ENCODE measurements around the gene OCSTAMP. TPM values are rescaled to one million over a fixed set of nuclear protein-coding genes. Genes with fewer than 3 reads are reported as not detected.

OCSTAMP gene
- total RNA-seq, 1 experiment from 2014 or later: not detected

GRCh38 chr20:46584508-46584907 lies 34.1 kb upstream of the OCSTAMP start:
- intact Hi-C loops (cut with micrococcal nuclease; ENCODE audit: unreplicated experiment): no loop called here
- Mint-ChIP-seq H3K27me3 (ENCODE audit: insufficient read depth, unreplicated experiment) (peaks cover 11% of the 10 kb centered on the region), H3K9me3 (ENCODE audit: unreplicated experiment) (no peaks in the 10 kb centered on the region), H3K4me3 (ENCODE audit: unreplicated experiment) (no peak overlapping the region), H3K36me3 (ENCODE audit: insufficient read depth, unreplicated experiment) (no peaks in the 10 kb centered on the region), H3K27ac (ENCODE audit: unreplicated experiment) (no peak overlapping the region), H3K4me1 (ENCODE audit: low read depth, unreplicated experiment) (no peaks in the 10 kb centered on the region)
- Histone ChIP-seq H3K9me3 (no peaks in the 10 kb centered on the region), H3K27me3 (replicated peaks; ENCODE audit: control insufficient read depth, insufficient read depth, low read length) (no peaks in the 10 kb centered on the region; the same call in 1 of the 2 replicates), H3K4me1 (no peaks in the 10 kb centered on the region), H3K36me3 (ENCODE audit: control insufficient read depth, insufficient read depth, low read length) (no peaks in the 10 kb centered on the region), H3K4me3 (ENCODE audit: low read depth, low read length) (no peak overlapping the region)
- TF ChIP-seq, protein P1, sequence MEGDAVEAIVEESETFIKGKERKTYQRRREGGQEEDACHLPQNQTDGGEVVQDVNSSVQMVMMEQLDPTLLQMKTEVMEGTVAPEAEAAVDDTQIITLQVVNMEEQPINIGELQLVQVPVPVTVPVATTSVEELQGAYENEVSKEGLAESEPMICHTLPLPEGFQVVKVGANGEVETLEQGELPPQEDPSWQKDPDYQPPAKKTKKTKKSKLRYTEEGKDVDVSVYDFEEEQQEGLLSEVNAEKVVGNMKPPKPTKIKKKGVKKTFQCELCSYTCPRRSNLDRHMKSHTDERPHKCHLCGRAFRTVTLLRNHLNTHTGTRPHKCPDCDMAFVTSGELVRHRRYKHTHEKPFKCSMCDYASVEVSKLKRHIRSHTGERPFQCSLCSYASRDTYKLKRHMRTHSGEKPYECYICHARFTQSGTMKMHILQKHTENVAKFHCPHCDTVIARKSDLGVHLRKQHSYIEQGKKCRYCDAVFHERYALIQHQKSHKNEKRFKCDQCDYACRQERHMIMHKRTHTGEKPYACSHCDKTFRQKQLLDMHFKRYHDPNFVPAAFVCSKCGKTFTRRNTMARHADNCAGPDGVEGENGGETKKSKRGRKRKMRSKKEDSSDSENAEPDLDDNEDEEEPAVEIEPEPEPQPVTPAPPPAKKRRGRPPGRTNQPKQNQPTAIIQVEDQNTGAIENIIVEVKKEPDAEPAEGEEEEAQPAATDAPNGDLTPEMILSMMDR (IDR thresholded peaks at IDR 0.05; ENCODE audit: insufficient read depth in 1 of 2, low read depth in 1 of 2, low read length in 1 of 2, severe bottlenecking in 1 of 2, unreplicated experiment in 1 of 2): no peak
- POLR2A ChIA-PET: no interaction called here
- BruUV-seq (replicated peaks): no TSS peak
- no peak for DNase-seq
- CTCF ChIA-PET: no interaction called here

DNA sequence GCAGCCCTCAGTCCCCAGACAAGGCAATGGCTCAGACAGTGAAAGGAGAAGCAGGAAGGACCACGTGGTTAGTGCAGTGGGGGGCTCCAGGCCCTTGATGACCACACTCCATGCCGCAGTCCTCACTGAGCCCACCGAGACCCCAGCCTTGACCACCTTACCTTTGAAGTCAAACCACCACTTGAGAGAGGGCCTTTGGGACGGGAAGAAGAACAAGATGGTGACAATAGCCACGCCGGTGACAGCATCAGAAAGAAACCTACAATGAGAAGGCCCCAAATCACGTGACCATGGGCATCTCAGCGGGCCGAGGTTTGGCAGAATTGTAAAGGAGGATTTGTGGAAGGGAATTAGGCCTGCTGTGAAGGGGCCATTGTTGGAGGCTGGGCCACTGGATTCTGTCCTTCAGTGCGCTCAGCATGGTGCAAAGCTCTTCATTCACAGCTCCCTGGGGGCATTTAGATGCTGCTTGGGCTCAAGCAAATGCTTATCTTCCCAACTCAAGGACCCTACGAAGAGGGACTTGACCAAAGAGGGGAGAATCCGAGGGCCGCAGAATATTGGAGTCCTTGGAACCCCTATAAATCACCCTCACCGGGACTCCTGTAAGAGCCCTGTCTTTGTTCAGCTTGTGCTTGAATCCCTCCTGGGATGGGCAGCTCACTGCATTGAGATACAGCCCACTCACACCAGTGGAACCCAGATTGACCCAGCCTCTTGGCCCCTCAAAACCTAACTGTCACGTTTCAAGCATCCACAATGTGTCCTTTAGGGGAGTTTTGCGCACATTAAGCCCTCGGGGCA lies 33.2 kb upstream of the OCSTAMP start:
- intact Hi-C loops (cut with micrococcal nuclease; ENCODE audit: unreplicated experiment): no loop called here
- ChIA-PET POLR2A (interaction anchor here (0.6 kb wide), 1 partner anchor 231 kb away, joined by 3 read pairs; no protein-coding TSS in a partner anchor), CTCF (no interaction called here)
- TF ChIP-seq, protein P1 (IDR thresholded peaks at IDR 0.05; ENCODE audit: insufficient read depth in 1 of 2, low read depth in 1 of 2, low read length in 1 of 2, severe bottlenecking in 1 of 2, unreplicated experiment in 1 of 2): no peak
- no peak for DNase-seq
- H3K4me3 ChIP-seq (ENCODE audit: low read depth, low read length): no peak overlapping the region
- H3K9me3 ChIP-seq: no peaks in the 10 kb centered on the region
- no peaks in the 10 kb centered on the region for H3K4me1 Mint-ChIP-seq (ENCODE audit: low read depth, unreplicated experiment)
- no peaks in the 10 kb centered on the region for H3K36me3 Mint-ChIP-seq (ENCODE audit: insufficient read depth, unreplicated experiment)
- H3K27me3 ChIP-seq (replicated peaks; ENCODE audit: control insufficient read depth, insufficient read depth, low read length): no peaks in the 10 kb centered on the region; the same call in 1 of the 2 replicates
- no peaks in the 10 kb centered on the region for H3K4me1 ChIP-seq
- BruUV-seq (replicated peaks): no TSS peak
- H3K27me3 Mint-ChIP-seq (ENCODE audit: insufficient read depth, unreplicated experiment): peaks cover 6% of the 10 kb centered on the region
- no peaks in the 10 kb centered on the region for H3K36me3 ChIP-seq (ENCODE audit: control insufficient read depth, insufficient read depth, low read length)
- no peak overlapping the region for H3K4me3 Mint-ChIP-seq (ENCODE audit: unreplicated experiment)
- no peak overlapping the region for H3K27ac Mint-ChIP-seq (ENCODE audit: unreplicated experiment)
- H3K9me3 Mint-ChIP-seq (ENCODE audit: unreplicated experiment): no peaks in the 10 kb centered on the region

GRCh38 chr20:46582648-46583047 lies 32.2 kb upstream of the OCSTAMP start:
- H3K27ac Mint-ChIP-seq (ENCODE audit: unreplicated experiment): no peak overlapping the region
- peak in 1 of 2 experiments; percentile 34 for DNase-seq
- Histone ChIP-seq H3K9me3 (no peaks in the 10 kb centered on the region), H3K4me1 (no peaks in the 10 kb centered on the region), H3K36me3 (ENCODE audit: control insufficient read depth, insufficient read depth, low read length) (no peaks in the 10 kb centered on the region), H3K4me3 (ENCODE audit: low read depth, low read length) (no peak overlapping the region), H3K27me3 (replicated peaks; ENCODE audit: control insufficient read depth, insufficient read depth, low read length) (no peaks in the 10 kb centered on the region; the same call in 1 of the 2 replicates)
- no peaks in the 10 kb centered on the region for H3K36me3 Mint-ChIP-seq (ENCODE audit: insufficient read depth, unreplicated experiment)
- H3K27me3 Mint-ChIP-seq (ENCODE audit: insufficient read depth, unreplicated experiment): peaks cover 6% of the 10 kb centered on the region
- TF ChIP-seq, protein P1 (IDR thresholded peaks at IDR 0.05; ENCODE audit: insufficient read depth in 1 of 2, low read depth in 1 of 2, low read length in 1 of 2, severe bottlenecking in 1 of 2, unreplicated experiment in 1 of 2): peak; percentile 33 to 45
- intact Hi-C loops (cut with micrococcal nuclease; ENCODE audit: unreplicated experiment): no loop called here
- no peaks in the 10 kb centered on the region for H3K4me1 Mint-ChIP-seq (ENCODE audit: low read depth, unreplicated experiment)
- H3K9me3 Mint-ChIP-seq (ENCODE audit: unreplicated experiment): no peaks in the 10 kb centered on the region
- CTCF ChIA-PET: interaction anchor here (0.8 to 1.6 kb wide), 4 partner anchors 34 to 454 kb away, joined by 3 to 4 read pairs (median 3); partner anchors contain the start of gene TP53RK
- no peak overlapping the region for H3K4me3 Mint-ChIP-seq (ENCODE audit: unreplicated experiment)
- no TSS peak for BruUV-seq (replicated peaks)
- POLR2A ChIA-PET: no interaction called here

All from Caco-2 (cell line).